ENCODE data around the gene IGFL2.
"Not testable (repeated sequence)": the region's sequence is repeated elsewhere in the genome, so short reads cannot be mapped to it uniquely, and the experiment has no call there.

Gene IGFL2

DNA sequence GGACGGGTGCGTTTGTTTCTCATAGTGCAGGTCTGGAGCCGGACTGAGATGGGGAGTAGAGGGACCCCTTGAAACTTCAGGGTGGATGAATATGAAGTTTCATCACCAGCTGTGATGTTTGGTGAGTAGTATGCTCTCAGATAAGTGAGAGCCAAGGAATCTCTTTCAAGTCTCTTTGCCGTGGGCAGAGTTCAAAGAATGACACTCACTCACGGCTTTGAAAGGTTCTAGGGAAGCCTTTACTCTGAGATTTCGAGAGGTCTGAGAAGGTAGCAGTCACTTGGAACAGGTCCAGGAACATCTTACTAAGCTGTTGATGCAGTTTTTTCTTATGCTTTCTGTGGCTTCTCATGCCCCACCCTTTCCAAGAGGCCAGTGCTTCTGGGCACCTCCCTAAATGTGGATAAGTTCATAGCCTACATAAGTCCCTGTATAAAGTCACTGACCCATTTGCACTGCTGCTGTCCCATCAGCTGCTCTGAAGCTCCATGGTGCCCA lies at the start of gene IGFL2:
Gene IGFL2 (plus strand): TSS at position 448 of the 498 bp plus-strand sequence. CDS start 41 bp downstream, at position 489.
- DNase-seq = no peak

DNA sequence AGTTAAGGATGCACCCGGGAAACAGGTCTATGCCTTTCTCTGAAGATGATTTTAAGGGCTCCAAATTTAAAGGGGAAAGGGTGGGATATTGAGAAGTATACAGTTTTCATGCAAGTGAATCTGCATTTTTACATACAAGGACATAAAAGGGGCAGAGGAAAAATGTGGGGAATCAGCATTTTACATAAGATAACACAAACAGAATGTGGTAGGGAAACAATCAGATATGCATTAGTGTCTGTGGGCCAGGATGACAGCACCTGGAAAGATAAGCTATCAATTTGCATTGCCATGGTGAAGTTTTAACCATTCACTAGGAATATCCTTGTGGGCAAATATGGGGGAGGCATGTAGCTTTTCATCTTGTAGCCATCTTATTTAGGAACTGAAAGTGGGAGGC lies 47.7 kb upstream of the IGFL2 start:
- no peak for DNase-seq

DNA sequence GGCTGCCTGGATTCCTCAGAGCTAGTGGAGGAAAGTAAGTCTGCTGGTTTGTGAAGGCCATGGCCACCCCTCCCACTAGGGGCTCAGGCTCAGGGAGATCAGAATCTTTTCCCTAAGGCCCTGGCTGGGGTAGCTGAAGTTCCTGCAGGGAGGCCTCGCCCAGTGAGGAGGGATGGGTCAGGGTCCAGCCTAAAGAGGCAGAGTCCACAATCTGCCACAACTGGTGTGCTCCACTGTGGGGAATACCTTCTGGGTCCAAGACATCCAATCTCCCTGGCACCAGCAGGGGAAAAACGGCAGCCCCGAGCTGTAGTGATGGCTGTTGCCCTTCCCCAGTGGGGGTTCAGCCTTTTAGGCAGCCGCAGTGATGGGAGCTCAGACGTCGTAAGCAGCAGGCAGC lies 46.7 kb upstream of the IGFL2 start:
- no peak for DNase-seq

DNA sequence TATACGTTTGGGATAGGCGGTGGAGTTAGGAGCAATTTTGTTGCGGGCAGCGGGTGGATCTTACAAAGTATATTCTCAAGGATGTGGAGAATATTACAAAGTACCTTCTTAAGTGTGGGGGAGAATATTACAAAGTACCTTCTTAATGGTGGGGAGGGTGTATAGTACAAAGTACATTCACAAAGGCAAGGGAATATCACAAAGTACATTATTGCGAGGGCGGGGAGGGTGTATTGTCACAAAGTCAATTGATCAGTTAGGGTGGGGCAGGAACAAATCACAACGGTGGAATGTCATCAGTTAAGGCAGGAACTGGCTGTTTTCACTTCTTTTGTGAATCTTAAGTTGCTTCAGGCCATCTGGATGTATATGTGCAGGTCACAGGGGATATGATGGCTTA lies 45.7 kb upstream of the IGFL2 start:
- DNase-seq = not testable (repeated sequence)

DNA sequence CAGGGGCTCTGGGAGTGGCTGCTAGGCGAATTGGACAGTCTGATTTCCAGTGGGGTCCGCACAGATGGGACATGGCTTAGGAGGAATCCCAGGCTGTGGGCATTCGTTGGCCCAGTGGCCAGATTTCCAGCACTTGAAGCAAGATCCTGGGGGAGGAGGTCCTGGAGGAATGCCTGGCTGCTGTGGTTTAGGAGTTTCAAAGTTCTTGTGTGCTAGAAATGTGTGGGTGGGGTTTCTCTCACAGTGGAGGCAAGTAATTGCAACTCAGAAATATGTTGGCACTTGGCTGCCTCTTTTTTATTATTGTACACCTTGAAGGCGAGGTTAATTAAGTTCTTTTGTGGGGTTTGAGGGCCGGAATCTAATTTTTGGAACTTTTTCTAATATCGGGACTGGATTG lies 40.7 kb upstream of the IGFL2 start:
- DNase-seq = no peak

DNA sequence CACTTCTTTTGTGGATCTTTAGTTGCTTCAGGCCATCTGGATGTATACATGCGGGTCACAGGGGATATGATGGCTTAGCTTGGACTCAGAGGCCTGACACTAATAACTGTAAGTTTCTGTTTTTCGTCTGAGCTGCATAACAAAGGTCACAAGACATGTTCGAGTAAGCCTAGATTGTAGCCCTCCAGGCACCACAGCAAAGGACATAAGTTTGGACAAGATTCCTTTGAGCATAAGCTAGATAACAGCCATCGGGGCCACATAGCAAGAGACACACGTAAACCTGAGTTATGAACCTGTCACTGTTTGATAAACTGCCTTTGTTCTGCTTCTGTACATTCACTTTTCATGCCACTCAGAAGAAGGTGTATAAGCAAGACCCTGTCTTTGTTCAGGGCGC lies 38.2 kb upstream of the IGFL2 start:
- no peak for DNase-seq

DNA sequence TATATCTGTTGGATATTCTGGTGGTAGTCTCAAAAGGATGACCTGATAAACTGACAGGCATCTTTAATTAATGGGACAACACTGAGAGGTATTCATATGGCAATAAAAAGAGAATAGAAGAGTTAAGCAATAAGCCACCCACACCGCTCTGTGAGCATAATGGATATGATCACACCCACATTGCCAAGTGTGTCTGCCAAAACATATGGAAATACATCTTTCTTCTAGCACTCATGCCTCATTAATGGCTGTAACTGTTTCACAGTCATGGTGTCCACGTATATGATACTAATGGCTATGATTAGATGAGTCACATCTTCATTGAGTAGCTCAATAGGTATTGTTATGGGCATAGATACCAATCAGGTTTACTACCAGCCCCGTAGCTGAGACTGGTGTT lies 36.7 kb upstream of the IGFL2 start:
- no peak for DNase-seq

DNA sequence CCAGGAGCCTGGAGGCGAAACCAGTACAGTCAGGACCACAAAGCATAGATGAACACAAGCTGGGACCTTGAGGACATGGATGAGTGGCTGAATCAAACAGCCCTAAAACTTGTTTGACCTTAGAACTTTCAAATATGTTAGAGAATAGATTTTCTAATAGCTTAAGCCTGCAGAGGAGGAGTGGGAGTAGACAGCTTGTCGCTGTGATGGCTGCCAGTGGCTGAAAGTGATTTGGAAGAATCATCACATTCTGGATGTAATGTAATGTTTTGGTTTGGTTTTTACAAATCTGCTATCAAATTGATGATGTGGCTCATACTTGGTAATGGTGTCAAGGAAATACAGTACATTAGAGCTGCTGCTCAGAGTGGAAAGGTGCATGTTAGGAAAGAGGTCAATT lies 35.5 kb upstream of the IGFL2 start:
- no peak for DNase-seq

DNA sequence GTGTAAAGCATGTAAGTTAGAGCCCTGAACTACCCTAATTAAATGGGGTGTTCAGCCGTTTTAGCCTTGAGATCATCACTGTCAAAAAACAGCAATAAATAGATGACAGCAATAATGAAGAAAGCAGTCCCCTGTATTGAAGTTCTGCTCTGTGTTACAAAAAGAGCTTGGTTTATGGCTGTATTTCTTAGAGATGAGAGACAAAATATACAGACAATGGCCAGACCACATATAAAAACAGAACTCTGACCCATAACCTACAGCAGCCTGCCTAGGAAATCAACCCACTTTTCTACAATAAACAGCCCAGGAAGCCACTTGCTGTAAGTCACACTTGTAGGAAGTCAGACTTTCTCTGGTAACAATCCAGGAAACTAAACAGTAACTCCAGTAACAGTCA lies 34.3 kb upstream of the IGFL2 start:
- no peak for DNase-seq

DNA sequence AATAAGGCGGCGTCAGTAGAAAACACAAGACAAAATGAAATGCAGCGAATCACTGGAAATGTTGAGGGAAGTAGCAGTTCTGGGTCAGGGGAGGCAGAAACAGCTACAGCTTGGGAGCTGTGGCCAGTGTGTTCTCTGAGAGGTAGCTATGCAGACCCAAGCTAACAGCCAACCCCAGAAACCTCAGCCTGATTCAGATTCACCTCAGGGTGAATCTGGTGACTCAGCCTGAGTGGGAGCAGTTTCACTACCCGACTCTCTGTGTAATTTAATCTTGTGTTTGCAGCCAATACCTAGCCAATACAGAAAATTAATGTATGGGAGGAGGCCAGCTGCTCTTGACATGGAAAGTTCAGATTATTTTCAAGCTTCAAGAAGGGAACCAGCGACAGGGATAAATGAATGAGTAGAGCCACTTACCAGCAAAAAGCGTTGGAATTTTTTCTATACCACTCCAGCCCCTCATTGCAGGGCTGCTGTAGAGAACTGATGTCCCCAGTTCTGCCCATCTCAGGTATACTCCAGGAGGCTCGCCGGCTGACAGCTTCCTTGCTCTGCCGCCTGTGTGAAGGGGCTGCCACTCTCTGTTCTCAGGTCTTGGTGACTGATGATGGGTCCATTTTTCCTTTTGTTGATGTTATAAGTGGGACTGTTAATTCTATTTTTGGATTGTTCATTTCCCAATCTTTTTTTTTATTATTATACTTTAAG lies 32.5 kb upstream of the IGFL2 start:
- DNase-seq = peak; percentile 74

DNA sequence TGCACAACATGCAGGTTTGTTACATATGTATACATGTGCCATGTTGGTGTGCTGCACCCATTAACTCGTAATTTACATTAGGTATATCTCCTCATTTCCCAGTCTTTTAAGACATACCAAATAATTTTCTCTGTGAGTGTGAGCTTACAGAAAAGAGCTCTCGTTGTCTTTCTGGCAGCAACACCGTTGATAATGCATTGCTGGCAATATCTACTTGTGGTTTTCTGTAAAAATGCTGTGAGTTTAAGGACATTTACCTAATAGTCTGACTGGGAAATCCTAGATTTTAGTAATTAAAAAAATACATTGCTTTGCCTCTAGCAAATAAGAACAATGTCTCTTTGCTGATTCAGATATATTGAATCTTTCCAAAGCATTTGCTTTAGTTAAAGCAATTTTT lies 31.9 kb upstream of the IGFL2 start:
- DNase-seq = no peak

DNA sequence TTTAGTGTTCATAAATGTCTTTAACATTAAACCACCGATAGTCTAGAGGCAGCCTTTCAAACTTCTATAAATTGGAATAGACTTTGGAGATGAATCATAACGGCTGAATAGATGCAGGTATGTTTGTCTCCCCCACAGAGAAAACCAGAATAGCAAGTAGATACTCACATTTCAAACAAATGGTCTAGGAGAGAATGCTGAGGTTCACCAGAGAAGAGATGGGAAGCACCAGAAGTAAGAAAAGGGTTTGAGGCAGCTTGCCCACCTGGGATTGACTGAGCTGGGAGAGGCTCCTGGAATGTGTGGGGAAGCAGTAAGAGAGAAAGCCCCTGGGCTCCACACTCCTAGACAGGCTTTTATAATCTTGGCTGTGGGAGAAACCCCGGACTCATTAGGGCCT lies 29.9 kb upstream of the IGFL2 start:
- DNase-seq = no peak

DNA sequence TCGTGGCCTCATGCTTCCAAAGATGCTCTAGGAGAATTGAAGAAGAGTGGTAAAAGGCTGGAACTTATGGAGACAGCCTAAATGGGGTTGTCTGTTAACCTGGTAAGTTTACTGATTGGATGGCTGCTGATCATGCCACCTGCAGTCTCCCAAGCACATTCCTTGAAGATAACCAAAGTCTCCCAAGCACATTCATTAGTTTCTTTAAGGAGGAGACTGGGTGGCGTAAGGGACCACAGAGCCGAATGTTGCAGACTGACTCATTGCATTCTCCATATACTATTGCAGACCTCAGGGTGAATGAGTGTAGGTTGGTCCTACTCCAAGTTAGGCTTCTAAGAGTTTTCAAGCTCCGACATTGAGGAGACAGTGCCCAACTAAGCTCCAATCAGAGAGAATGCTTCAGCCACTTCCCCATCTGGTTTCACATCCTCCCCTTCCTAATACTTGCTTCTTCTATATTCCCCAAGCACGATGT lies 23.4 kb upstream of the IGFL2 start, which contains the start of gene IGFL3:
Gene IGFL3 (minus strand): TSS at position 51 of the 478 bp plus-strand sequence. CDS start 39 bp downstream, at position 12.
- no peak for DNase-seq

DNA sequence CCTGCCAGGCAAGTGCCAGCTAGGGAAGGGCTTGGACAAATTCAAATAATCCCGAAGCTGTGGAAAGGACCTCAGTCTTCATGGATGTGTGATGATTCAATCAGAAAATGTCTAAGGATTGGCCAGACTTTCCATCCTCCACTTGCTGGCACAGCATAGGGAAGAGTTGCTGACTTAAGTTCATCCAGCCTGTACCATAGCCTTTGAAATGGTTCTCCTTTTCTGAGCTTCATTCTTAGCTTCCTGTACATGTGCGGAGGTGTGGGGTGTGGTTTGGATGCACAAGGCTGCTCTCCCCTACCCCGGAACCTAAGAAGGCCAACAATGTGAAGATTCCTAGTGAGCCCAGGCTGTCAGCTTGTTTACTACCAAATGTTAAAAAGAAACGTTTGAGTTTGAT lies 22.6 kb upstream of the IGFL2 start:
- DNase-seq = no peak

DNA sequence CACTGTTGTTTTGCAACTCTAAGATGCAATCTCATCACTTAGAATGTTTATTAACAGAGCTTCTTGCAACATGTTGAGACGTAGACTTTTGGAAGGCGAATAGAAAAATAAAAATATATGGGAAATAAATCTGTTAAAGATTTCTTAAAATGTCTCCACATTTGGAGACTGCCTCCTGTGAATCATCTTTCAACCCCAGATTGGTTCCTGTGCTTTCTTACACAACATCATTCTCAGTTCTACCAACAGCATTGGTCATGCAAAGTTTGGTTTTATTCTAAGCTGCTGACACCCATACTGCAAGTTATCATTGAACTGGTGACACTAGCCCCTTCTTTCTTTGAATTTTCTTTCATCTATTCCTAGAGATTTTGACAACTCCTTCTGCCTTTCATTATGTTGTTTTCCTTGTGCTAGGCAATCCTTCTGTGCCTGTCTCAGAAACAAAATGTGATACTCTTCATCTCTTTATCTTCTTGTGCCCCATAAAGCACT lies 21.9 kb upstream of the IGFL2 start:
- no peak for DNase-seq

DNA sequence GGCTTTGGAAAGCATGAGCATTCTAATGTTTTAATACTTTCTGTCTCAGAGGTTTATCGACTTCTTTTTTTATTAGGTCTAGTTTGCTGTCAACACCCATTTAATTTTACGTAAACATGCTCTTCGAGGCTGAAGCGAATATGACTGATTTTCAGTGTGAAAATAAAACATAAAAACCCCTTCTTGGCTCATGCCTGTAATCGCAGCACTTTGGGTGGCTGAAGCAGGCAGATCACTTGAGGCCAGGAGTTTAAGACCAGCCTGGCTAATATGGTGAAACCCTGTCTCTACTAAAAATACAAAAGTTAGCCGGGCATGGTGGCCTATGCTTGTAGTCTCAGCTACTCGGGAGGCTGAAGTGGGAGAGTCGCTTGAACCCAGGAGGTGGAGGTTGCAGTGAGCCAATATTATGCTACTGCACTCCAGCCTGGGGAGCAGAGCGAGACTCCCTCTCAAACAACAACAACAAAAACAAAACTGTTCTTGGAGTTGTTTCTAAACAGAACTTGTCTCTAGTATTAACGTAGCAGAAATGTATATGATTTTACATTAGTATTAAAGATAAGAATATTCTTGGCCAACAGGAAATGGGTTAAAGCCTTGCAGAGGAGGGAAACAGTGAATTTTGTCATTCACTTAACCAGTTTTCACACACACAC lies 16.4 kb upstream of the IGFL2 start:
- DNase-seq = no peak

DNA sequence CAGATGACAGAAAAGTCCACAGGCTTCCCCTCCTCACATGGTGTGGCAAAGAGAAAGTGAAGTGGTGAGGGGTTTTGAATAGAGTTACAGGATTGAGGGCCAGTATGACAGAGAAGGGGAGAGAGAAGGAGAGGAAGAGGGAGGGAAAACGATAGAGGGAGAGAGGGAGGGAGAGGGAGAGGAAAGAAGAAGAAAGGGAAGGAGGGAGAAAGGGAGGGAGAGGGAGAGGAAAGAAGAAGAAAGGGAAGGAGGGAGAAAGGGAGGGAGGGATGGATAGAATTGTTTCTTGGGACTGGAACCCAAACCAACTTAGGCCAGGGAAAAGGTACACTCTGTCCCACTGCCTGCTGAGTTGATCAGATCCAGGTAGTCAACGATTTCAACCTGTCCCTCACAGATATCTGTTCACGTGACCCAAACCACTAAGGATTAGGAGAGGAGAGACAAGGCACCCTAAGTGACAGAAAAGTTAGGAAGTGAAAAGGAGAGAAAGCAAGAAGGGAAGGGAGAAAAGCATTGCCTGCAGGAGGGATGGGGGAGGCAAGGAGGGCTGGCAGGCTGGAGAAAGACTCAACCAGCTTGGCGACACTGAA lies 15.4 kb upstream of the IGFL2 start:
- DNase-seq = no peak

DNA sequence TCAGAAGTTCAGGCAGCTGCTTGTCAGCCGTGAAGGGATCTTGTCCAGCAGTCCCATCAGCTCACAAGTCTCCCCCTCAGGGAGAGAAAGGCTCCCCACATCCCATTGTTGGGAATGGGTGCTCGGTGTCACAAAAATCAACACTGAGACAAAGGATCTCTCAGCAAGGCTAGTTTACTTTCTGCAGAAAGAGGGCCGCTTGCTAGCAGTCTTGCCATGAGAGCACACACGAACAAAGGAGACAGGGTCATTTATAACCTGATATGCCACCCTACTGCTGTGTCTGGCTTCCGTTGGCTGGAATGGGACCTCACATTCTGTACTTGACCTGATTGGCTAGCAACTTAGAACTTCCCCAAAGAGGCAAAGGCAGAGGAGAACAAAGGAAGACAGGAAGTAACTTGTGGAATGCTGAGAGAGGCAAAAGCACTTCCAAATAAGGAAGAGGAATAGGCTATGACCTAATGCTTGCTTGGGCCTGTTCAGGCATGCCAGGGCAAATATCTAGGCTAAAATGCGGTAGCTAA lies 14.9 kb upstream of the IGFL2 start:
- DNase-seq = no peak

DNA sequence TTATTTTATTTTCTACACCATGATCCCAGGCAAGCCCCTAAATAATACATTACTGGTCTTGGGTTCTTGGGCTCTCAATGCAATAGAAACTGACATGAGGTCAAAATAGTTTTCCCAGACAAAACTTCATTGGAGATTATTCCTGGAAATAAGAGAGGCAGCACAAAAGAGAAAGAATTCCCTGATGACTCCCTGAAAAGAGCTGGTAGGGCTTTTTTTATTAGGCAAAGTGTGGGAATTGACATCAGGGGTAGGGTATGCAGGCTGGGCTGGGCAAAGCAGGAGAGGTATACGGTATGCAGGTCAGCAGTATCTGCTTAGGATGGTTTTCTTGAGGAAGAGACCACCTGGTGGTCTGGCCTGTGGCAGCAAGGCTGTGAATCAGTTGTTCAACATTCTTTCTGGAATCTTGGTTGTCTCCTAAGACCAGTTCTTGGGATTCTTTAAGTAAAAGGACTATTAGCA lies 14.2 kb upstream of the IGFL2 start:
- no peak for DNase-seq

DNA sequence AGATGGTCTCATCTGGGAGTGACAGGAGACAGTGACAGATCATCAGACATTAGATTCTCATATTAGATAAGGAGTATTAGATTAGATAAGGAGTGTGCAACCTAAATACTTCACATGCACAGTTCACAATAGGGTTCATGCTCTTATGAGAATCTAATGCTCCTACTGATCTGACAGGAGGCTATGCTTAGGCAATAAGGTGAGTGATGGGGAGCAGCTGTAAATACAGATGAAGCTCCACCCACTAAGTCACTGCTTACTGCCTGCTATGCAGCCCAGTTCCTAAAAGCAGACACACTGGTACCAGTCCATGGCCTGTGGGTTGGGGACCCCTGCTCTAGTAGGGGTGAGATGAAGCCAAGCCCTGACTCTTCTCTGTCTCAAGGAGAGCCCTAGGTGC lies 13.5 kb upstream of the IGFL2 start:
- DNase-seq = no peak

DNA sequence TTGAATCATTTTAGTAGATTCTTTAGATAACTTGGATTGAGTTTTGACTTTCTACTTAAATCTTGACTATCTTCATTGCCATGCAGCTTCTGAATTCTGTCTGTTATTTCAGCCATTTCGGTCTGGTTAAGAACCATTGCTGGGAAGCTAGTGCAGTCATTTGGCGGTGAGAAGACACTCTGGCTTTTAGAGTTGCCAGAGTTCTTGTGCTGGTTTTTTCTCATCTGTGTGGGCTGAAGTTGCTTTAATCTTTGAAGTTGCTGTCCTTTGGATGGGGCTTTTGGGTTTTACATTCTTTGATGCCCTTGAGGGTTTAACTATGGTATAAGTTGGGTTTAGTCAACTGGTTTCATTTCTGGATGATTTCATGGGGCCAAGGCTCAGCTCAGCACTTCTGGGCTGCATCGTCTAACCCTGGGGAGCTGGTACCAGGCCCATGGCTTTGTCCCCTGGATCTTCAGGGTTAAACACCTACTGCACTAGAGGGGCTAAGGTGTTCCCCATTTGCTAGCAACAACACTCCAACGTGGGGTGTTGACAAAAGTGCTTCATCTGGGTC lies 10.0 kb upstream of the IGFL2 start:
- DNase-seq = no peak

DNA sequence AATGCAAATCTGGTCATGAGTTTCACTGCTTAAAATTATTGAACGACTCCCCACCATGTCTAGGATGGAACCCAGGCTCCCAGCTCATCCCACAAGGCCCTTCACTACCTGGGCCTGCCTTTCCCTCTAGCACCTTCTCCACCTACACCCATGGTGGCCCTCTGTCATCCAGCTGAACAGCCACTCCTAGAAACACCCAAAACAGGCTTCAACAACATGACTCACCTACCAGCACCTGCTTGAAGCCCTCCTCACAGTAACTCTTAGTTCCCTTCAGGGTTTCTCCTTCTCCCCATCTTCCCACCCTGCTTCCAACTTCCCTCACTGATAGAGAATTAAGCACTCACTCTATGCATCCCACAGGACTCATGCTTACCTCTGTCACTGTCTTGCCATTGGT lies 6.6 kb upstream of the IGFL2 start:
- DNase-seq = no peak

DNA sequence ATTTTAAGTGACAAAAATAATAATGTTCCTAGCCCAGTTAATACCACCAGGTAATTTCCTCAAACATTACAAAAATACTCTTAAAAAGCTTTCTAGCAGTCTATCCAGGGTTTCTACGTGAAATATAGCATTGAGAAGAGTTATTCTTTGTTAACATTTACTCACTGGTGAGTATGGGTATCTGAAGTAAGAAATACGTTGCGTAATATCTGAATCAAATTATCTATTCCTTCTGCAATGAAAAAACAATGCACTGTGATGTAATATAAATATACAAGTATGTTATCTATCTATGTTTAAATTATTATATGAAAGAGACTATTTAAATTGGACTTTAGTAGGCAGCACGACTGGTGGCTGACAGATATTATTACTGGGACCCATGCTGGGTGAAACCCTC lies 5.7 kb upstream of the IGFL2 start:
- no peak for DNase-seq

Measured in stimulated activated CD8-positive, alpha-beta memory T cell treated with anti-CD3 and anti-CD28 coated beads, Interleukin-4, amount 100 ng/mL, for 48 hours (primary cell).